DMS53 treated with DMSO at 0.1 percent for 48 hours (cell line): Measurements from ENCODE around the gene TENM4.
"Not testable (repeated sequence)": the region's sequence is repeated elsewhere in the genome, so short reads cannot be mapped to it uniquely, and the experiment has no call there.

ENCODE experiments used
- DNase-seq: peaks from one replicate; lab custom pipeline; 2025; ENCODE audit not compliant: unreplicated experiment; lab: John Stamatoyannopoulos, UW

TENM4 gene

GRCh38 chr11:78833237-78833636, 607.6 kb downstream of the TENM4 start:
- no peak for DNase-seq

- DNase-seq = no peak
These were observed 608.4 kb downstream of the TENM4 start for GRCh38 chr11:78832226-78832947.

- no peak for DNase-seq
These were observed 609.3 kb downstream of the TENM4 start for GRCh38 chr11:78831571-78831970.

DNA sequence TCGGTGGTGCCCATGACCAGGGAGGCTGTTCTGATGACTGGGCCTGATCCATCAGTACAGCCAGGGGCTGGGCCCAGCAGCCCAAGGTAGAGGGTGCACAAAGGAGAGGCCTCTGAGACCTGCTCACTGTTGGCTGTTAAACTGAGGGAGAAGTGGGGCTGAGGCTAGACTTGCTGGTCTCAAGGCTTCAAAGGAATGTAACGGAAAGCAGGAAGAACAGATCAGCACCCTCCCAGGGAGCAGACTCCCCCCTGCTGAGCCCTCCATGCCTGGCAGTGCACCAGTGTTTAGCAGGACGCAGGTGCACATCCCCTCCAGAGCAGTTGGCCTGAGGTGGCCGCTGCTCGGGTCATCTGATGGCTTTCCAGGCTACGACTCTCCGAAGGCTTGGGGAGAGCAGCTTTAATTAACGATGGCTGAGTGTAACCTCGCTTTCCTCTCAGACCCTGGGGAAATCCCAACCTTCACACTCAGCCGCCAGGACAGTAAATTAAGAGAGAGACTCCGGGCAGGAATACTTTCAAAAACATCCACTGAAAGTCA, 610.5 kb downstream of the TENM4 start:
- DNase-seq = no peak

- DNase-seq = no peak
These were observed 611.7 kb downstream of the TENM4 start for GRCh38 chr11:78829146-78829545.

GRCh38 chr11:78828676-78829075, 612.2 kb downstream of the TENM4 start:
- no peak for DNase-seq

- DNase-seq = not testable (repeated sequence)
These were observed 613.5 kb downstream of the TENM4 start for GRCh38 chr11:78827291-78827690.

- no peak for DNase-seq
These were observed 615.2 kb downstream of the TENM4 start for GRCh38 chr11:78825591-78826020.

DNA sequence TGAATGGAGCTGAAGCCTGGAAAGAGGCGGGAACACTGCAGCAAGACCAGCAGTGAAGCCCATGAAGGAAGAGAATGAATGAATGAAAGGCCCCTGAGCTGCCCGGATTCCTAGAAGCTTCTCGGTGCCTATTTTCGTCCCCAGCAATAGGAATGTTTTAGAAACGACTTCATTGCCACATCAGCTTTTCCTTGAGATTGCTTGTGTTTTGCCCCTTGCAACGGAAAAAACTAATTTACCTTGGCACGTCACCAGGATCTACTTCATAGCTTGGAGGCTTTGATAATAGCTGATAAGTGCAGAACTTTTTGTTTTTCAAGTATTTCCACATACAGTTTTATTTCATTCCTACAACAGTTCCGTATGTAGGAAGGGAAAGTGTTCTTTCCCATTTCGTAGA, 617.2 kb downstream of the TENM4 start:
- DNase-seq = no peak

DNA sequence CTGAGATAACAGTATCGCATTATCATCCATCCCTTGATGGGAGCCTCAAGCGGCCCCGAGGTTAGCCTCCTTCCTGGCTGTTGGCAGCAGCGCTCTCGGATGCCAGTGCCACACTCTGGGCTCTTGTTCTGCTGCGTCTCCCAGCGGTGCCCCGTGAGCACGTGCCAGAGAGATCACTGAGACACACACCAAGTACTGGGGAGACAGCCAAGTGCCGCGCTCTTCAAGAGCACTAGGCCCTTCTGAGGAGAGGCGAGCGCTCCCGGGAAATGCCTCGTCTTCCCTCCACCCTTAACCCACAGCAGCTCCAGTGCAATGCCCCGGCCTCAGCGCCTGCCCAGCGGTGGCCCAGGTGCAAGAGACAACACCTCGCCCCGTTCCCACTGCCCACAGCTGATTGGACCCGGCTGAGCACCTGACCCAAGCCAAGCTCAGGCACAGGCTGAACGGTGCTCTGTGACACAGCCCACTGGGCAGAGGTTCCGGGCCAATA, 617.9 kb downstream of the TENM4 start:
- DNase-seq = no peak

DNA sequence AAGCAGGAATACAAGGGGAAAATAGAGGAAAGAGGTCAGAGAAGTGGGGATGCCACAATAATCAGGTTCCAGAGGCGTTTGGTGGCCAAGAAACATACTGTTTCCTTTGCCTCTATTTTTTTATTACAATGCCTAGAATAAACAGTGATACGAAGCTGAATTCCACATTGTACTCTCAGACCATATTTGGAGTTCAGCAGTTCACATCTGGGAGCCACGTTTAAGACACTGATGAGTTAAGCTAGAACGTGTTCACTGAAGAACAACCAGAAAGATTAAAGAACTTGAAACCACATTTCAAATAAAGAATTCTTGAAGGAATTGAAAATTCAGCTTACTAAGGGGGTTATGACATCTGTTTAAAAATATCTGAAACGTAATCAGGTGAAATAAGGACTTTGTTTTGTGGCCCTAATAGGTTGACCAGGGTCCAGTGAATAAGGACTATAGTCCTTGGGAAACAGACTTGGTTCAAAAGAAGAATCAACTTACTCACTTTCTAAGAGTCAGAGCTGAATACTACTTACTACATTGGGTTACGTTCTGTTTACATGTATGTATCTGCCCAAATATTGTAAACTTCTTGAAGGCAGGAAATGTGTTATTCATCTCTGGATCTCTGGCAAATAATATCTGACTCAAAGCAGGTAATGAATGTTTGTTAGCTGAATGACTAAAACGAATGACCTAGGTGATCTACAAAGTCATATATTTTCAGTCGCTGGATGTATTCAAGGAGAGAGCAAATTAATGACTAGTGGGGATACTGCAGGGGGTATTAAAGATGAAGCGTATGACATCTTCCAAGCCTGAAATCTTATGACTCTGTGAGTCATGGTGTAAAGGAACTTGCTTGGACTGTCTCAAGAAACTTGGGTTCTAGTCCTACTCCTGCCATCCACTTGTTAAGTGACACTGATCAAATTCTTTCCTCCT, 619.2 kb downstream of the TENM4 start:
- no peak for DNase-seq

DNA sequence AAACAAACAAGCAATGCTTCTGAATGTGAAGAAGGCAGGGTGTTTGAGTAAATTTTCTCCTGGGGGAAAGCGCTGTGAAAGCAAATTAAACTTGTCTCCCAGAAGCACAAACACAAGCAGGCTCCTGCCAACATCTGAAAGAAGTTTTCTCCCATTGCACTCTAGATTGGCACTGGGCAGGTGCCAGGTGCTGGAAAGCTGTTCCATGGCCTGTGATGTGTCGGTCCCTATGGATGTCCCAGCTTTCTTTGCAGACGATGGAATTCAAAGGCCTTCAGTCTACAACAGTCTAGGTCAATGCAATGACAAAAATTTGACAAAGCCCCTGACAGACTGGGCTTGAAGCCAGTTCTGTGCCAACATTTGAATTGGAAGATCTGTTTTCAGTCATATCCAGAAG, 620.1 kb downstream of the TENM4 start:
- DNase-seq = no peak

GRCh38 chr11:78818201-78818600, 622.6 kb downstream of the TENM4 start:
- no peak for DNase-seq

DNA sequence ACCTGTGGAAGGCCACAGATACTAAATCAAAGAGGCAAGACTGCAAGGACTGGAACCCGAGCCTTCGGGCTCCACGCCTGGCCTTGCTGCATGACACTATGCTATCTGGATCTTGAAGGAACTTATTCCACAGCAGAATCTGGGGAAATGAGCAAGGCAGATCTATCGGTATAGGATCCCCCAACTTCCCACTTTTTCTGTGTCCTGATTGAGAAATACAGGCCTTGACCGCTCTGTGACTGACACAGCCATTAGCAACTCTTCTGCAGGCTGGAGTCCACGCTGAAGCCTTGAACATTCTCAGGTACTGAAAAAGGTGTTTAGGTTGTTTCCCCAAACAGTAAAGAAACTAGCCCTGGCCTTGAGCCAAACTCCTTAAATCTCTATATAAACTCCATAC, 625.0 kb downstream of the TENM4 start:
- no peak for DNase-seq

DNA sequence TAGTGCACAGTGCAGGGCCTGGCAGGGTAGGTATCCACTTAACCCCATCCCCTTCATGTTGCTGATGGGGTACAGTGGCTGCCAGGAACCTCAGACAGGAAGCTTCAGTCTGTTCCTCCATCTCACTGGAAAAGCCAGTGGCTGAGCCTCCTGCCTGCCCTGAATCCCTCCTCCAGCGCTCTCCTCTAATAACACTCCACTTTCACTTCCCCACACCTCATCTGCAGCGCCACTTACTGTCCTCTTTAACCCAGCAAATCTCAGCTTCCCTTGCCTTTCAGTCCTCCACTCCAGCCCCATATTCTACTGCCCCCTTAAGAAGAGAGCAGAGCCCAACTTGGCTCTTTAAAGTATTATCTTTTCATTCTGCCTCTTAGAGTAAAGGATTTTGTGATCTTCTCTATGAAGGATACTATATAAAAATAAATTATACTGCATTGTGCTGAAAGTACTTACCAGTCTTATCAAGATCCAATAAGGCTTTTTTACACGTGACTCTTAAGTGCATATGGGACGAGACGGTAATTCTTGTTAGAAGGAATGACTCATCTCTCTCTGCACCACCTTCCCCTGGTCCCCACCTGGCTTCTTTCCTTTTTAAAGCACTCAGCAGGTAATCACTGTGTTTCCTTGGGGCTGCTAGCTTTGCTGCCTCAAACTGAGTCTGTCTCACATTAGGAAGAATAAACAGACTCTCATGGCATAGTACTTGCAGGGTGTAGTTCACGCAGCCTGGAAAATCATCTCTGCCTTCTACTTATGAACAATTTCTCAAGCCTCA, 628.1 kb downstream of the TENM4 start:
- peak; percentile 46 for DNase-seq

GRCh38 chr11:78810559-78811009, 630.2 kb downstream of the TENM4 start:
- DNase-seq = peak; percentile 28

DNA sequence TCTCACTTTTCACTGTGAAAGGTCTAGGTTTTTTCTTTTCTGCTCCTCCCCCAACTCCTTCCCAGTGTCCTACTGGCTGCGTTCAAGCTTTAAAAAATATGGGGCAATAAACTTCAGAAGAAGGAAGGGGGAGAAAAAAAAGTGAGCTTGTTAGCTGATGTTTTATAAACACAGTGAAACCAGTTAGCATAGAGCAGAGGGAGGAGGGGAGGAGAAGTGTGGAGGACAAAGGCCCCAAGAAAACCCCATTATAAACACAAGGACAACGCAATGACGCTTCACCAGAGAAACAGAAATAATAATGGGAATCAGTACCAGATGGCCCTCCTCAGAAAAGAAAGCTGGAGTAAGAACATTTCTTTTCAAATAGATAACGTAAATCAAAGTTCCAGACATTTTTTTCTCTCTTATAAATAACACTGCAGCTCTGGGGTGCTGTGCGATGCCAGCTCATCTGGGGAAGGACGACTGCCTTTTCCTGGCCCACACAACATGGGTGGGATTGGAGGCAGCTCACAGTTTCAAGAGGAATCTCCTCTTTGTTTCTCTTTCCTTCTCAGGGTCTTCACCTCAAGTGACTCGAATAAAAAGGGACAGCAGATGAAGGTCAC, 630.8 kb downstream of the TENM4 start:
- no peak for DNase-seq

DNA sequence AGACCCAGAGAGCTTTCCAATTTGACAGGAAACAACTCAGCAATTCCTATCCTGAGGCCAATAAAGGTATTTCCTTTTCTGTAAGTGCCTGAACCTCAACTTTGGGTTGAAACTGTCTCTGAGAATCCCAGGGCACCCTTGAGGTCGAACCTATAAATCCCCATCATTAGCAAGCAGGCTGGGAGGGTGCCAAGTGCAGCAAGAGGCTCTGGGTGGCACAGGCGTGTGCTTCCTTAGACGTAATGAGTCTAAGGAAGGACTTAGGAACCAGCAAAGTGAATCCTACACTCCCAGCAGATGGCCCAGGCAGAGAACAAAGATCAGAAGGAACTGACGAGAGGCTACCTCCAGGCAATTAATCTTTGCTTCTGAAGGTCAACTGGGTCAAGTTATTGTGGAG, 631.9 kb downstream of the TENM4 start:
- no peak for DNase-seq

GRCh38 chr11:78807351-78807750, 633.5 kb downstream of the TENM4 start:
- DNase-seq = no peak

- DNase-seq = peak; percentile 74
These were observed 634.4 kb downstream of the TENM4 start for GRCh38 chr11:78806214-78807004.
